Measurements from ENCODE around the gene VEZT. TPM values are rescaled to one million over a fixed set of nuclear protein-coding genes. Genes with fewer than 3 reads are reported as not detected.

The VEZT gene
- total and polyA plus RNA-seq, 4 donors: 13.7 to 47.4 (median 22.0) TPM

DNA sequence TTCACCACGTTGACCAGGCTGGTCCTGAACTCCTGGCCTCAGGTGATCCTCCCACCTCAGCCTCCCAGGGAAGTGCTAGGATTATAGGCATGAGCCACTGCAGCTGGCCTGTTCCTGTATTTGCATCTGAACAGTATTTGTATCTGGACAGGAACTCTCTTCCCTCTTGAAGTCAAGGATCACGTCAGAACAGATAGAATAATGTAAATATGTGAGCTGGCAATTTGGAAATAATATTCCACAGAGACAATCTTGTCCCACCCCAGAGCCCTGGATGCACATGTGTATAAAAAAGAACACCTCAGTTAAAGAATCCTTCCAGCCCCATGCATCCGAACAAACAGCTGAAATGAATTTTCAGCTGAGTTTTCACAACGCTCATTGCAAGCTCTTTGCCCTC is 118.3 kb downstream of the VEZT start:
- Histone ChIP-seq H3K27ac (ENCODE audit: low read depth in 1 of 2, low read length in 2 of 2) (no peak overlapping the region), H3K4me3 (ENCODE audit: low read depth in 1 of 3, low read length in 3 of 3) (no peak overlapping the region), H3K27me3 (ENCODE audit: control insufficient read depth in 4 of 4, insufficient read depth in 4 of 4, low read length in 3 of 4) (no peaks in the 10 kb centered on the region), H3K4me1 (ENCODE audit: control insufficient read depth in 4 of 4, insufficient read depth in 4 of 4, low read length in 3 of 4) (peaks cover 0 to 6% (median 0%) of the 10 kb centered on the region in 4 donors), H3K36me3 (ENCODE audit: control insufficient read depth in 4 of 4, insufficient read depth in 3 of 4, low read depth in 1 of 4, low read length in 3 of 4) (no peaks in the 10 kb centered on the region), H3K9me3 (ENCODE audit: control insufficient read depth in 4 of 4, low read length in 3 of 4) (no peaks in the 10 kb centered on the region), H3K9ac (ENCODE audit: low read depth in 1 of 2, low read length in 2 of 2) (no peak overlapping the region)
- no peak for DNase-seq (ENCODE audit: low spot score)
- TF ChIP-seq, protein P1, sequence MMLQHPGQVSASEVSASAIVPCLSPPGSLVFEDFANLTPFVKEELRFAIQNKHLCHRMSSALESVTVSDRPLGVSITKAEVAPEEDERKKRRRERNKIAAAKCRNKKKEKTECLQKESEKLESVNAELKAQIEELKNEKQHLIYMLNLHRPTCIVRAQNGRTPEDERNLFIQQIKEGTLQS (IDR thresholded peaks at IDR 0.05): no peak
- no peak for TF ChIP-seq MAX (IDR thresholded peaks at IDR 0.05)
- TF ChIP-seq JUND (IDR thresholded peaks at IDR 0.05): no peak
- TF ChIP-seq EGR1 (IDR thresholded peaks at IDR 0.05; ENCODE audit: low read depth in 2 of 2): no peak
- 56% methylated on average over 4 of the region's 4 CpGs for WGBS

GRCh38 chr12:95336387-95337067 is 118.9 kb downstream of the VEZT start:
- Histone ChIP-seq H3K9ac (ENCODE audit: low read depth in 1 of 2, low read length in 2 of 2) (no peak overlapping the region), H3K4me1 (ENCODE audit: control insufficient read depth in 4 of 4, insufficient read depth in 4 of 4, low read length in 3 of 4) (peaks cover 0 to 6% (median 0%) of the 10 kb centered on the region in 4 donors), H3K27ac (ENCODE audit: low read depth in 1 of 2, low read length in 2 of 2) (no peak overlapping the region), H3K4me3 (ENCODE audit: low read depth in 1 of 3, low read length in 3 of 3) (no peak overlapping the region), H3K36me3 (ENCODE audit: control insufficient read depth in 4 of 4, insufficient read depth in 3 of 4, low read depth in 1 of 4, low read length in 3 of 4) (no peaks in the 10 kb centered on the region), H3K9me3 (ENCODE audit: control insufficient read depth in 4 of 4, low read length in 3 of 4) (no peaks in the 10 kb centered on the region), H3K27me3 (ENCODE audit: control insufficient read depth in 4 of 4, insufficient read depth in 4 of 4, low read length in 3 of 4) (no peaks in the 10 kb centered on the region)
- DNase-seq (ENCODE audit: low spot score): peak; percentile 51
- TF ChIP-seq MAX (IDR thresholded peaks at IDR 0.05): no peak
- TF ChIP-seq, protein P2, sequence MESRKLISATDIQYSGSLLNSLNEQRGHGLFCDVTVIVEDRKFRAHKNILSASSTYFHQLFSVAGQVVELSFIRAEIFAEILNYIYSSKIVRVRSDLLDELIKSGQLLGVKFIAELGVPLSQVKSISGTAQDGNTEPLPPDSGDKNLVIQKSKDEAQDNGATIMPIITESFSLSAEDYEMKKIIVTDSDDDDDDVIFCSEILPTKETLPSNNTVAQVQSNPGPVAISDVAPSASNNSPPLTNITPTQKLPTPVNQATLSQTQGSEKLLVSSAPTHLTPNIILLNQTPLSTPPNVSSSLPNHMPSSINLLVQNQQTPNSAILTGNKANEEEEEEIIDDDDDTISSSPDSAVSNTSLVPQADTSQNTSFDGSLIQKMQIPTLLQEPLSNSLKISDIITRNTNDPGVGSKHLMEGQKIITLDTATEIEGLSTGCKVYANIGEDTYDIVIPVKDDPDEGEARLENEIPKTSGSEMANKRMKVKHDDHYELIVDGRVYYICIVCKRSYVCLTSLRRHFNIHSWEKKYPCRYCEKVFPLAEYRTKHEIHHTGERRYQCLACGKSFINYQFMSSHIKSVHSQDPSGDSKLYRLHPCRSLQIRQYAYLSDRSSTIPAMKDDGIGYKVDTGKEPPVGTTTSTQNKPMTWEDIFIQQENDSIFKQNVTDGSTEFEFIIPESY (IDR thresholded peaks at IDR 0.05): no peak
- TF ChIP-seq EGR1 (IDR thresholded peaks at IDR 0.05; ENCODE audit: low read depth in 2 of 2): no peak
- TF ChIP-seq FOXA1 (IDR thresholded peaks at IDR 0.05): no peak
- TF ChIP-seq CTCF (IDR thresholded peaks at IDR 0.05; ENCODE audit: low read depth, low read length, missing input control): peak; percentile 99
- TF ChIP-seq GABPA (IDR thresholded peaks at IDR 0.05 in 1 of 2, conservative IDR thresholded peaks at IDR 0.05 in 1 of 2): no peak
- TF ChIP-seq NR2F2 (IDR thresholded peaks at IDR 0.05): no peak
- peak; percentile 99 to 100 for TF ChIP-seq RAD21 (IDR thresholded peaks at IDR 0.05)
- TF ChIP-seq, protein P3, sequence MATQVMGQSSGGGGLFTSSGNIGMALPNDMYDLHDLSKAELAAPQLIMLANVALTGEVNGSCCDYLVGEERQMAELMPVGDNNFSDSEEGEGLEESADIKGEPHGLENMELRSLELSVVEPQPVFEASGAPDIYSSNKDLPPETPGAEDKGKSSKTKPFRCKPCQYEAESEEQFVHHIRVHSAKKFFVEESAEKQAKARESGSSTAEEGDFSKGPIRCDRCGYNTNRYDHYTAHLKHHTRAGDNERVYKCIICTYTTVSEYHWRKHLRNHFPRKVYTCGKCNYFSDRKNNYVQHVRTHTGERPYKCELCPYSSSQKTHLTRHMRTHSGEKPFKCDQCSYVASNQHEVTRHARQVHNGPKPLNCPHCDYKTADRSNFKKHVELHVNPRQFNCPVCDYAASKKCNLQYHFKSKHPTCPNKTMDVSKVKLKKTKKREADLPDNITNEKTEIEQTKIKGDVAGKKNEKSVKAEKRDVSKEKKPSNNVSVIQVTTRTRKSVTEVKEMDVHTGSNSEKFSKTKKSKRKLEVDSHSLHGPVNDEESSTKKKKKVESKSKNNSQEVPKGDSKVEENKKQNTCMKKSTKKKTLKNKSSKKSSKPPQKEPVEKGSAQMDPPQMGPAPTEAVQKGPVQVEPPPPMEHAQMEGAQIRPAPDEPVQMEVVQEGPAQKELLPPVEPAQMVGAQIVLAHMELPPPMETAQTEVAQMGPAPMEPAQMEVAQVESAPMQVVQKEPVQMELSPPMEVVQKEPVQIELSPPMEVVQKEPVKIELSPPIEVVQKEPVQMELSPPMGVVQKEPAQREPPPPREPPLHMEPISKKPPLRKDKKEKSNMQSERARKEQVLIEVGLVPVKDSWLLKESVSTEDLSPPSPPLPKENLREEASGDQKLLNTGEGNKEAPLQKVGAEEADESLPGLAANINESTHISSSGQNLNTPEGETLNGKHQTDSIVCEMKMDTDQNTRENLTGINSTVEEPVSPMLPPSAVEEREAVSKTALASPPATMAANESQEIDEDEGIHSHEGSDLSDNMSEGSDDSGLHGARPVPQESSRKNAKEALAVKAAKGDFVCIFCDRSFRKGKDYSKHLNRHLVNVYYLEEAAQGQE (IDR thresholded peaks at IDR 0.05): no peak
- TF ChIP-seq HNF4A (conservative IDR thresholded peaks at IDR 0.05): no peak
- TF ChIP-seq, protein P1 (IDR thresholded peaks at IDR 0.05): no peak
- peak; percentile 24 for TF ChIP-seq YY1 (IDR thresholded peaks at IDR 0.05)
- TF ChIP-seq TAF1 (conservative IDR thresholded peaks at IDR 0.05): no peak
- no peak for TF ChIP-seq SP1 (IDR thresholded peaks at IDR 0.05)
- TF ChIP-seq FOXA2 (IDR thresholded peaks at IDR 0.05): no peak
- TF ChIP-seq JUND (IDR thresholded peaks at IDR 0.05): peak in 1 of 2 donors; percentile 11
- no peak for TF ChIP-seq HNF4G (IDR thresholded peaks at IDR 0.05)
- peak in 1 of 2 donors; percentile 42 for TF ChIP-seq RXRA (IDR thresholded peaks at IDR 0.05)
- WGBS: 37% methylated on average over 10 of the region's 10 CpGs

Measured in liver (tissue), 9 donors.